CD14-positive monocyte (primary cell): Measurements from ENCODE around the gene COL26A1. TPM values are rescaled to one million over a fixed set of nuclear protein-coding genes. Genes with fewer than 3 reads are reported as not detected.

Source experiments
- DNase-seq, 3 donors: peaks; one replicate each; pipeline ENCODE4 v3.0.0-alpha.2; 2011 to 2022
- H2AFZ ChIP-seq: 2 replicates; pipeline ENCODE4 v1.6.0; 2012; ENCODE audit warnings: mild to moderate bottlenecking, low read depth, low read length, inconsistent platforms; ENCODE audit not compliant: insufficient read depth, poor library complexity, severe bottlenecking
- H3K27ac ChIP-seq, 2 donors: 1 replicate in 1 of 2; 2 replicates in 1 of 2; pipeline ENCODE4 v1.5.1; 2012 to 2013; ENCODE audit warnings: low read length in 2 of 2, control low read depth in 1 of 2, inconsistent platforms in 1 of 2, low read depth in 1 of 2, mild to moderate bottlenecking in 1 of 2
- H3K27me3 ChIP-seq, 2 donors: one replicate each; pipeline versions ENCODE4 v1.6.0 to v1.6.1; 2011 to 2013; ENCODE audit warnings: low read length in 2 of 2; ENCODE audit not compliant: control insufficient read depth in 2 of 2, insufficient read depth in 2 of 2
- H3K36me3 ChIP-seq, 2 donors: replicated peaks in 1 of 2; 1 replicate in 1 of 2; 2 replicates in 1 of 2; pipeline versions ENCODE4 v1.5.1 to v1.6.1; 2012 to 2013; ENCODE audit warnings: low read length in 2 of 2, control low read depth in 1 of 2, inconsistent platforms in 1 of 2, mild to moderate bottlenecking in 1 of 2; ENCODE audit not compliant: insufficient read depth in 2 of 2, control insufficient read depth in 1 of 2
- H3K4me1 ChIP-seq, 2 donors: 1 replicate in 1 of 2; 2 replicates in 1 of 2; pipeline versions ENCODE4 v1.5.1 to v1.6.1; 2012 to 2013; ENCODE audit warnings: low read length in 2 of 2, control low read depth in 1 of 2, inconsistent platforms in 1 of 2, mild to moderate bottlenecking in 1 of 2, moderate library complexity in 1 of 2; ENCODE audit not compliant: insufficient read depth in 2 of 2, control insufficient read depth in 1 of 2
- H3K4me2 ChIP-seq: replicated peaks from 2 replicates; pipeline ENCODE3; 2012; ENCODE audit warnings: low read length, moderate library complexity, mild to moderate bottlenecking; ENCODE audit not compliant: poor library complexity, severe bottlenecking; ENCODE audit errors: extremely low read depth
- H3K4me3 ChIP-seq, 3 experiments: fragments of 200-600 bp in 1 of 3; sonication (generic) in 1 of 3; replicated peaks in 1 of 3; 1 replicate in 2 of 3; 2 replicates in 1 of 3; pipeline ENCODE4 v1.5.1; 2011 to 2013; ENCODE audit warnings: low read length in 3 of 3, mild to moderate bottlenecking in 3 of 3, control low read depth in 2 of 3, low read depth in 2 of 3, inconsistent platforms in 1 of 3, moderate library complexity in 1 of 3
- H3K79me2 ChIP-seq: 2 replicates; pipeline ENCODE4 v1.6.0; 2012; ENCODE audit warnings: mild to moderate bottlenecking, control low read depth, inconsistent platforms, low read length, moderate library complexity; ENCODE audit not compliant: insufficient read depth
- H3K9ac ChIP-seq: 2 replicates; pipeline ENCODE4 v1.6.0; 2017; ENCODE audit warnings: low read length, mild to moderate bottlenecking; ENCODE audit not compliant: insufficient read depth, poor library complexity, severe bottlenecking
- H3K9me3 ChIP-seq, 2 donors: replicated peaks in 1 of 2; 1 replicate in 1 of 2; 2 replicates in 1 of 2; pipeline versions ENCODE4 v1.5.1 to v1.6.1; 2012 to 2013; ENCODE audit warnings: low read length in 2 of 2, control low read depth in 1 of 2; ENCODE audit not compliant: control insufficient read depth in 1 of 2, insufficient read depth in 1 of 2
- H4K20me1 ChIP-seq: 2 replicates; pipeline ENCODE4 v1.6.0; 2012; ENCODE audit warnings: mild to moderate bottlenecking, low read length, control low read depth, moderate library complexity; ENCODE audit not compliant: insufficient read depth
- H3K27ac Mint-ChIP-seq, 7 donors: one replicate each; pipeline ENCODE4 v1.8.0; 2020; ENCODE audit warnings: mild to moderate bottlenecking in 7 of 7, mixed read lengths in 7 of 7, moderate library complexity in 6 of 7, inconsistent platforms in 2 of 7
- H3K27me3 Mint-ChIP-seq, 3 donors: one replicate each; pipeline ENCODE4 v1.8.0; 2021 to 2022; ENCODE audit warnings: low read depth in 3 of 3, mild to moderate bottlenecking in 3 of 3, mixed read lengths in 3 of 3, moderate library complexity in 3 of 3, inconsistent platforms in 1 of 3
- H3K36me3 Mint-ChIP-seq, 2 donors: one replicate each; pipeline ENCODE4 v1.8.0; 2020; ENCODE audit warnings: mixed read lengths in 2 of 2, inconsistent platforms in 1 of 2, mild to moderate bottlenecking in 1 of 2
- H3K4me1 Mint-ChIP-seq: one replicate; pipeline ENCODE4 v1.8.0; 2020; ENCODE audit warnings: mild to moderate bottlenecking, mixed read lengths
- H3K4me3 Mint-ChIP-seq, 2 donors: one replicate each; pipeline ENCODE4 v1.8.0; 2020; ENCODE audit warnings: mild to moderate bottlenecking in 2 of 2, mixed read lengths in 2 of 2, moderate library complexity in 1 of 2
- H3K9me3 Mint-ChIP-seq, 7 donors: one replicate each; pipeline ENCODE4 v1.8.0; 2020 to 2022; ENCODE audit warnings: mixed read lengths in 7 of 7, mild to moderate bottlenecking in 6 of 7, moderate library complexity in 6 of 7, inconsistent platforms in 2 of 7
- CTCF ChIP-seq: fragments of 200-600 bp; IDR thresholded peaks from one replicate; pipeline ENCODE4 v1.8.0; 2022; ENCODE audit warnings: antibody characterized with exemption, mild to moderate bottlenecking
- WGBS: methylation state at CpG from one replicate; pipeline ENCODE4 v1.1.5; 2013; ENCODE audit warnings: missing lambda C conversion rate; ENCODE audit not compliant: insufficient coverage; 5-methylcytosine and 5-hydroxymethylcytosine counted together
- intact Hi-C, 2 donors: fragments of 100-400 bp; cut with micrococcal nuclease; formaldehyde crosslinking; loops; one replicate each; pipeline versions ENCODE4 v1.15.0 to v1.15.1; 2023
- polyA plus RNA-seq, 3 donors: library from polyadenylated mRNA; depleted of rRNA in 1 of 3; unstranded in 2 of 3; stranded (reverse) in 1 of 3; fragments of 300-500 nt in 2 of 3; fragments of >200 nt in 1 of 3; fragmentation: Illumina TruSeq in 2 of 3; gene quantifications; 1 replicate in 2 of 3; 2 replicates in 1 of 3; pipeline ENCODE4 v1.2.3, GENCODE V29; 2012 to 2021

The COL26A1 gene
- polyA plus RNA-seq, 3 donors, result not detected

GRCh38 chr7:101588131-101588935, 225.7 kb downstream of the COL26A1 start:
- Histone ChIP-seq H3K36me3 (no peaks in the 10 kb centered on the region), H3K9ac (no peak overlapping the region), H3K4me3 (no peak overlapping the region), H3K4me1 (no peaks in the 10 kb centered on the region), H3K27me3 (no peaks in the 10 kb centered on the region), H4K20me1 (no peaks in the 10 kb centered on the region), H2AFZ (no peak overlapping the region), H3K9me3 (peaks cover 3% of the 10 kb centered on the region in 2 donors), H3K4me2 (no peak overlapping the region), H3K79me2 (no peaks in the 10 kb centered on the region), H3K27ac (no peak overlapping the region)
- intact Hi-C loops, result no loop called here
- Mint-ChIP-seq H3K9me3 (peaks cover 5 to 8% (median 6%) of the 10 kb centered on the region in 7 donors), H3K4me1 (no peaks in the 10 kb centered on the region), H3K4me3 (no peak overlapping the region), H3K36me3 (no peaks in the 10 kb centered on the region), H3K27ac (no peak overlapping the region), H3K27me3 (peaks cover 1 to 4% (median 4%) of the 10 kb centered on the region in 3 donors)
- no peak for DNase-seq
- 92% methylated on average over 6 of the region's 9 CpGs for WGBS
- TF ChIP-seq CTCF, result no peak

- H3K4me2 ChIP-seq, result no peak overlapping the region
- H3K4me3 ChIP-seq, result no peak overlapping the region
- H4K20me1 ChIP-seq, result no peaks in the 10 kb centered on the region
- no peaks in the 10 kb centered on the region for H3K4me1 ChIP-seq
- no peak overlapping the region for H3K9ac ChIP-seq
- Mint-ChIP-seq H3K27ac (no peak overlapping the region), H3K4me1 (no peaks in the 10 kb centered on the region), H3K4me3 (no peak overlapping the region), H3K27me3 (peaks cover 0 to 4% (median under 1%) of the 10 kb centered on the region in 3 donors), H3K36me3 (no peaks in the 10 kb centered on the region), H3K9me3 (peaks cover 0 to 5% (median 1%) of the 10 kb centered on the region in 7 donors)
- intact Hi-C loops, result no loop called here
- no peak for DNase-seq
- no peaks in the 10 kb centered on the region for H3K36me3 ChIP-seq
- no peak overlapping the region for H2AFZ ChIP-seq
- no CpG with 5 or more reads among the region's 5 CpGs for WGBS
- TF ChIP-seq CTCF, result no peak
- no peak overlapping the region for H3K27ac ChIP-seq
- H3K79me2 ChIP-seq, result no peaks in the 10 kb centered on the region
- no peaks in the 10 kb centered on the region for H3K27me3 ChIP-seq
- no peaks in the 10 kb centered on the region for H3K9me3 ChIP-seq
Measured at GRCh38 chr7:101589052-101589451, 226.4 kb downstream of the COL26A1 start.
